ENCODE results near the gene PLN.

DNA sequence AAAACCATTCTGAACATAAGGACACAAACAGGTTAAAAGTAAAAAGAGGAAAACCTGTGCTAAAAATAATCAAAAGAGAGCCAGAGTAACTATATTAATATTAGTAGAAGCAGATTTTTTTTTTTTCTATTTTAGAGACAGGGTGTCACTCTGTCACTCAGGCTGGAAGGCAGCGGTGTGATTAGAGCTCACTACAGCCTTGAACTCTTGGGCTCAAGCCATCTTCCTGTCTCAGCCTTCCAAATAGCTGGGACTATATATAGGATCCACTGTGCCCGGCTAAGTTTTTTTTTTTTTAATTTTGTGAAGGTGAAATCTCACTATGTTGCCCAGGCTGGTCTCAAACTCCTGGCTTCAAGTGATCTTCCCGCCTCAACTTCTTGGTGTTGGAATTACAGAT, 33.4 kb upstream of the PLN start:
- TF ChIP-seq, protein P1, sequence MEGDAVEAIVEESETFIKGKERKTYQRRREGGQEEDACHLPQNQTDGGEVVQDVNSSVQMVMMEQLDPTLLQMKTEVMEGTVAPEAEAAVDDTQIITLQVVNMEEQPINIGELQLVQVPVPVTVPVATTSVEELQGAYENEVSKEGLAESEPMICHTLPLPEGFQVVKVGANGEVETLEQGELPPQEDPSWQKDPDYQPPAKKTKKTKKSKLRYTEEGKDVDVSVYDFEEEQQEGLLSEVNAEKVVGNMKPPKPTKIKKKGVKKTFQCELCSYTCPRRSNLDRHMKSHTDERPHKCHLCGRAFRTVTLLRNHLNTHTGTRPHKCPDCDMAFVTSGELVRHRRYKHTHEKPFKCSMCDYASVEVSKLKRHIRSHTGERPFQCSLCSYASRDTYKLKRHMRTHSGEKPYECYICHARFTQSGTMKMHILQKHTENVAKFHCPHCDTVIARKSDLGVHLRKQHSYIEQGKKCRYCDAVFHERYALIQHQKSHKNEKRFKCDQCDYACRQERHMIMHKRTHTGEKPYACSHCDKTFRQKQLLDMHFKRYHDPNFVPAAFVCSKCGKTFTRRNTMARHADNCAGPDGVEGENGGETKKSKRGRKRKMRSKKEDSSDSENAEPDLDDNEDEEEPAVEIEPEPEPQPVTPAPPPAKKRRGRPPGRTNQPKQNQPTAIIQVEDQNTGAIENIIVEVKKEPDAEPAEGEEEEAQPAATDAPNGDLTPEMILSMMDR (tag by site-specific recombination; IDR thresholded peaks at IDR 0.05) = no peak
- TF ChIP-seq, protein P2, sequence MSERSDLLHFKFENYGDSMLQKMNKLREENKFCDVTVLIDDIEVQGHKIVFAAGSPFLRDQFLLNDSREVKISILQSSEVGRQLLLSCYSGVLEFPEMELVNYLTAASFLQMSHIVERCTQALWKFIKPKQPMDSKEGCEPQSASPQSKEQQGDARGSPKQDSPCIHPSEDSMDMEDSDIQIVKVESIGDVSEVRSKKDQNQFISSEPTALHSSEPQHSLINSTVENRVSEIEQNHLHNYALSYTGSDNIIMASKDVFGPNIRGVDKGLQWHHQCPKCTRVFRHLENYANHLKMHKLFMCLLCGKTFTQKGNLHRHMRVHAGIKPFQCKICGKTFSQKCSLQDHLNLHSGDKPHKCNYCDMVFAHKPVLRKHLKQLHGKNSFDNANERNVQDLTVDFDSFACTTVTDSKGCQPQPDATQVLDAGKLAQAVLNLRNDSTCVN (tag by site-specific recombination; optimal IDR thresholded peaks at IDR 0.05) = no peak
- TF ChIP-seq BCL11A (tag by site-specific recombination; IDR thresholded peaks at IDR 0.05; ENCODE audit: low read depth) = no peak
- TF ChIP-seq ZNF48 (tag by site-specific recombination; IDR thresholded peaks at IDR 0.05) = no peak
- TF ChIP-seq YY1 (tag by site-specific recombination; IDR thresholded peaks at IDR 0.05) = no peak
- TF ChIP-seq, protein P3, sequence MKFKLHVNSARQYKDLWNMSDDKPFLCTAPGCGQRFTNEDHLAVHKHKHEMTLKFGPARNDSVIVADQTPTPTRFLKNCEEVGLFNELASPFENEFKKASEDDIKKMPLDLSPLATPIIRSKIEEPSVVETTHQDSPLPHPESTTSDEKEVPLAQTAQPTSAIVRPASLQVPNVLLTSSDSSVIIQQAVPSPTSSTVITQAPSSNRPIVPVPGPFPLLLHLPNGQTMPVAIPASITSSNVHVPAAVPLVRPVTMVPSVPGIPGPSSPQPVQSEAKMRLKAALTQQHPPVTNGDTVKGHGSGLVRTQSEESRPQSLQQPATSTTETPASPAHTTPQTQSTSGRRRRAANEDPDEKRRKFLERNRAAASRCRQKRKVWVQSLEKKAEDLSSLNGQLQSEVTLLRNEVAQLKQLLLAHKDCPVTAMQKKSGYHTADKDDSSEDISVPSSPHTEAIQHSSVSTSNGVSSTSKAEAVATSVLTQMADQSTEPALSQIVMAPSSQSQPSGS (tag by site-specific recombination; IDR thresholded peaks at IDR 0.05; ENCODE audit: low read depth) = no peak
- no peak for TF ChIP-seq ZNF24 (tag by site-specific recombination; IDR thresholded peaks at IDR 0.05)
- TF ChIP-seq, protein P4, sequence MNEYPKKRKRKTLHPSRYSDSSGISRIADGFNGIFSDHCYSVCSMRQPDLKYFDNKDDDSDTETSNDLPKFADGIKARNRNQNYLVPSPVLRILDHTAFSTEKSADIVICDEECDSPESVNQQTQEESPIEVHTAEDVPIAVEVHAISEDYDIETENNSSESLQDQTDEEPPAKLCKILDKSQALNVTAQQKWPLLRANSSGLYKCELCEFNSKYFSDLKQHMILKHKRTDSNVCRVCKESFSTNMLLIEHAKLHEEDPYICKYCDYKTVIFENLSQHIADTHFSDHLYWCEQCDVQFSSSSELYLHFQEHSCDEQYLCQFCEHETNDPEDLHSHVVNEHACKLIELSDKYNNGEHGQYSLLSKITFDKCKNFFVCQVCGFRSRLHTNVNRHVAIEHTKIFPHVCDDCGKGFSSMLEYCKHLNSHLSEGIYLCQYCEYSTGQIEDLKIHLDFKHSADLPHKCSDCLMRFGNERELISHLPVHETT (tag by site-specific recombination; IDR thresholded peaks at IDR 0.05) = no peak
